GM18867 (cell line): ENCODE results near the gene PRRT1B.

Experiments used
- ATAC-seq: cut with Tn5 transposase; IDR thresholded peaks from one replicate; pipeline ENCODE4 v1.9.1; 2021; ENCODE audit warnings: mild to moderate bottlenecking, moderate library complexity; ENCODE audit not compliant: unreplicated experiment

Gene PRRT1B

GRCh38 chr9:131578731-131579504 is 33.6 kb downstream of the PRRT1B start:
- no peak for ATAC-seq

- ATAC-seq, result no peak
Observed at GRCh38 chr9:131579789-131580211, 34.5 kb downstream of the PRRT1B start.

GRCh38 chr9:131580358-131580757 is 35.0 kb downstream of the PRRT1B start:
- no peak for ATAC-seq

- no peak for ATAC-seq
Observed at GRCh38 chr9:131582056-131582455, 36.7 kb downstream of the PRRT1B start.

GRCh38 chr9:131582466-131583336 is 37.4 kb downstream of the PRRT1B start:
- ATAC-seq, result no peak

- ATAC-seq, result no peak
Observed at GRCh38 chr9:131583337-131583645, 38.0 kb downstream of the PRRT1B start.

GRCh38 chr9:131583836-131584555 is 38.7 kb downstream of the PRRT1B start:
- no peak for ATAC-seq

GRCh38 chr9:131584858-131585257 is 39.5 kb downstream of the PRRT1B start:
- ATAC-seq, result no peak

GRCh38 chr9:131585375-131585774 is 40.1 kb downstream of the PRRT1B start:
- ATAC-seq, result no peak

- ATAC-seq, result no peak
Observed at GRCh38 chr9:131587331-131587730, 42.0 kb downstream of the PRRT1B start.

- ATAC-seq, result no peak
Observed at GRCh38 chr9:131587906-131588305, 42.6 kb downstream of the PRRT1B start.

GRCh38 chr9:131588396-131588795 is 43.1 kb downstream of the PRRT1B start:
- ATAC-seq, result no peak

GRCh38 chr9:131589124-131589711 is 43.9 kb downstream of the PRRT1B start:
- no peak for ATAC-seq

- ATAC-seq, result no peak
Observed at GRCh38 chr9:131589993-131590392, 44.7 kb downstream of the PRRT1B start.

GRCh38 chr9:131590449-131590848 is 45.1 kb downstream of the PRRT1B start:
- no peak for ATAC-seq

- ATAC-seq, result no peak
Observed at GRCh38 chr9:131590907-131591844, 45.9 kb downstream of the PRRT1B start.

- no peak for ATAC-seq
Observed at GRCh38 chr9:131591845-131592208, 46.5 kb downstream of the PRRT1B start.

GRCh38 chr9:131593091-131593820 is 47.9 kb downstream of the PRRT1B start:
- ATAC-seq, result no peak

GRCh38 chr9:131593936-131594665 is 48.8 kb downstream of the PRRT1B start:
- no peak for ATAC-seq
